T-helper 2 cell treated with Interferon-gamma antibody and Interleukin-4, amounts not matched to agents 5 μg/mL and 100 μg/mL, for 36 hours (primary cell): ENCODE data around the gene CNOT6.
A peak's percentile ranks its signal among the peaks of the same experiment; 100 is the strongest.
"Not testable (repeated sequence)": the region's sequence is repeated elsewhere in the genome, so short reads cannot be mapped to it uniquely, and the experiment has no call there.

Experiments used
- DNase-seq: peaks from one replicate; pipeline ENCODE4 v3.0.0; 2021; ENCODE audit warnings: low spot score
- H3K27ac Mint-ChIP-seq: one replicate; pipeline ENCODE4 v1.8.0; 2021; ENCODE audit warnings: mild to moderate bottlenecking, mixed read lengths
- H3K27me3 Mint-ChIP-seq: one replicate; pipeline ENCODE4 v1.8.0; 2021; ENCODE audit warnings: low read depth, mixed read lengths
- H3K36me3 Mint-ChIP-seq: one replicate; pipeline ENCODE4 v1.8.0; 2021; ENCODE audit warnings: low read depth, mixed read lengths
- H3K4me1 Mint-ChIP-seq: one replicate; pipeline ENCODE4 v1.8.0; 2021; ENCODE audit warnings: low read depth, mixed read lengths
- H3K4me3 Mint-ChIP-seq: one replicate; pipeline ENCODE4 v1.8.0; 2022; ENCODE audit warnings: mild to moderate bottlenecking, moderate library complexity, mixed read lengths
- H3K9me3 Mint-ChIP-seq: one replicate; pipeline ENCODE4 v1.8.0; 2021; ENCODE audit warnings: mixed read lengths

Gene CNOT6

GRCh38 chr5:180467028-180467975, 26.9 kb upstream of the CNOT6 start:
- Mint-ChIP-seq H3K36me3 (no peaks in the 10 kb centered on the region), H3K27me3 (peaks cover 8% of the 10 kb centered on the region), H3K4me3 (no peak overlapping the region), H3K9me3 (no peaks in the 10 kb centered on the region), H3K27ac (no peak overlapping the region), H3K4me1 (no peaks in the 10 kb centered on the region)
- DNase-seq, result no peak

GRCh38 chr5:180467989-180468731, 26.0 kb upstream of the CNOT6 start:
- no peak for DNase-seq
- H3K27me3 Mint-ChIP-seq, result peaks cover 8% of the 10 kb centered on the region
- H3K27ac Mint-ChIP-seq, result no peak overlapping the region
- H3K36me3 Mint-ChIP-seq, result no peaks in the 10 kb centered on the region
- no peaks in the 10 kb centered on the region for H3K4me1 Mint-ChIP-seq
- no peaks in the 10 kb centered on the region for H3K9me3 Mint-ChIP-seq
- H3K4me3 Mint-ChIP-seq, result no peak overlapping the region

GRCh38 chr5:180468732-180469585, 25.2 kb upstream of the CNOT6 start:
- Mint-ChIP-seq H3K4me1 (no peaks in the 10 kb centered on the region), H3K27me3 (peaks cover 8% of the 10 kb centered on the region), H3K27ac (no peak overlapping the region), H3K9me3 (no peaks in the 10 kb centered on the region), H3K36me3 (no peaks in the 10 kb centered on the region), H3K4me3 (no peak overlapping the region)
- DNase-seq, result no peak

DNA sequence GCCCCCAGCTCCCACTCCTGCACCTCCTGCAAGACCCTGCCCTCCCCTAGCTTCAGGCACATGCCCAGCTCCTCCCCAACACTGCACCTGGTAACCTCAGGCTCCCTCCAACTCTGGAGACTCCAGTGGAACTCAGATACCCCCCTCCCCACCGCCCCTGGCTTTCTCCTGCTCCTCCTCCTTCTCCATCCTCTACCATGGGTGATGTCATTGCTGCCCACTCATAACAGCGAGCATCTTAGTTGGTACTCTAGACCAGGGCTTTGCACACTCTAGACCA, 24.7 kb upstream of the CNOT6 start:
- Mint-ChIP-seq H3K4me1 (no peaks in the 10 kb centered on the region), H3K36me3 (no peaks in the 10 kb centered on the region), H3K27me3 (peaks cover 8% of the 10 kb centered on the region), H3K27ac (no peak overlapping the region), H3K9me3 (no peaks in the 10 kb centered on the region), H3K4me3 (no peak overlapping the region)
- no peak for DNase-seq

DNA sequence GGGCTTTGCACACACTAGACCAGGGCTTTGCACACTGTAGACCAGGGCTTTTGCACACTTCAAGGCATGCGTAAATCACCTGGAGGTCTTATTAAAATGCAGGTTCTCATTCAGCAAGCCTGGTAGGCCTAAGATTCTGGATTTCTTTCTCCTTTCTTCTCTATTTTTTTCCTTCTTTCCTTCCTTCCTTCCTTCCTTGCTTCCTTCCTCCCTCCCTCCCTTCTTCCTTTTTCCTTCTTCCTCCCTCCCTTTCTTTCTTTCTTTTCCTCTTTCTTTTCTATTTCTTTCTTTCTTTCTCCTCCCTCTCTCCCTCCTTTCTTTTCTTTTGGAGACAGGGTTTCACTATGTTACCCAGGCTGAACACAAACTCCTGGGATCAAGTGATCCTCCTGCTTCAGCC, 24.3 kb upstream of the CNOT6 start:
- H3K27me3 Mint-ChIP-seq, result peaks cover 8% of the 10 kb centered on the region
- no peaks in the 10 kb centered on the region for H3K36me3 Mint-ChIP-seq
- H3K4me3 Mint-ChIP-seq, result no peak overlapping the region
- H3K4me1 Mint-ChIP-seq, result no peaks in the 10 kb centered on the region
- no peak overlapping the region for H3K27ac Mint-ChIP-seq
- no peak for DNase-seq
- H3K9me3 Mint-ChIP-seq, result no peaks in the 10 kb centered on the region

DNA sequence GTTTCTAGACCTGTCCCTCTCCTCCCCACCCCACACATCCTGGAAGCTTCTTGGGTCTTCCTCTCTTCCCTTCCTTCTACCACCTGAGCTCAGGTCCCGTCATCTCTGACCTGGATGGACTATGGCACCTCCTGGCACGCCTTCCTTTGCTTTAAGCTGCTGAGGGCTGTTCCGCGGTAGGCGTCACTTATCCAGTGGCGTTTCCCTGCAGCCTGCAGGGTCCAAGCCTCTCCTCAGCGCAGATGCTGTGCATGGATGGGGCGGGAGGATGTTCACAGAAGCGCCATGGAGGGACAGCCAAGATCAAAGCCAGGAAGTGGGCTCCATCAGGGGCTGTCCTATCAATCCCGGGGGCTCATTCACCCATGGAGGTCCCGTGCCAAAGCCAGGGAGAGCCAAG, 23.8 kb upstream of the CNOT6 start:
- Mint-ChIP-seq H3K4me1 (no peaks in the 10 kb centered on the region), H3K27me3 (peaks cover 8% of the 10 kb centered on the region), H3K36me3 (no peaks in the 10 kb centered on the region), H3K9me3 (no peaks in the 10 kb centered on the region), H3K27ac (no peak overlapping the region), H3K4me3 (no peak overlapping the region)
- no peak for DNase-seq

GRCh38 chr5:180470966-180471582, 23.1 kb upstream of the CNOT6 start:
- DNase-seq, result peak; percentile 17
- Mint-ChIP-seq H3K9me3 (no peaks in the 10 kb centered on the region), H3K27ac (no peak overlapping the region), H3K27me3 (peaks cover 8% of the 10 kb centered on the region), H3K4me1 (no peaks in the 10 kb centered on the region), H3K36me3 (no peaks in the 10 kb centered on the region), H3K4me3 (no peak overlapping the region)

GRCh38 chr5:180471866-180472265, 22.3 kb upstream of the CNOT6 start:
- Mint-ChIP-seq H3K4me1 (no peaks in the 10 kb centered on the region), H3K36me3 (no peaks in the 10 kb centered on the region), H3K27ac (no peak overlapping the region), H3K9me3 (no peaks in the 10 kb centered on the region), H3K4me3 (no peak overlapping the region), H3K27me3 (peaks cover 8% of the 10 kb centered on the region)
- no peak for DNase-seq

GRCh38 chr5:180472269-180472668, 21.9 kb upstream of the CNOT6 start:
- no peak overlapping the region for H3K27ac Mint-ChIP-seq
- H3K27me3 Mint-ChIP-seq, result peaks cover 8% of the 10 kb centered on the region
- H3K4me1 Mint-ChIP-seq, result no peaks in the 10 kb centered on the region
- H3K9me3 Mint-ChIP-seq, result no peaks in the 10 kb centered on the region
- no peak overlapping the region for H3K4me3 Mint-ChIP-seq
- no peaks in the 10 kb centered on the region for H3K36me3 Mint-ChIP-seq
- DNase-seq, result no peak

DNA sequence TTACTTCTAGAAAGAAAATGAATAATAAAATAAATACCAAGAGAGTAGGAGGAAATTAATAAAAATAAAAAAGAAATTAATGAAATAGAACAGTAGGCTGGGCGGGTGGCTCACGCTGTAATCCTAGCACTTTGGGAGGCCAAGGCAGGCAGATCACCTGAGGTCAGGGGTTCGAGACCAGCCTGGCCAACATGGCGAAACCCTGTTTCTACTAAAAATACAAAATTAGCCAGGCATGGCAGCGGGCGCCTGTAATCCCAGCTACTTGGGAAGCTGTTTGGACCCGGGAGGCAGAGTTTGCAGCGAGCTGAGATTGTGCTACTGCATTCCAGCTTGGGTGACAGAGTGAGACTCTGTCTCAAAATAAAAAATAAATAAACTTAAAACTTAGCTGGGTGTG, 20.8 kb upstream of the CNOT6 start:
- H3K27me3 Mint-ChIP-seq, H3K9me3 Mint-ChIP-seq, H3K4me1 Mint-ChIP-seq, DNase-seq, H3K4me3 Mint-ChIP-seq, H3K27ac Mint-ChIP-seq, H3K36me3 Mint-ChIP-seq: not testable (repeated sequence)

- H3K27me3 Mint-ChIP-seq, result peaks cover 8% of the 10 kb centered on the region
- no peak overlapping the region for H3K4me3 Mint-ChIP-seq
- no peak overlapping the region for H3K27ac Mint-ChIP-seq
- H3K4me1 Mint-ChIP-seq, result no peaks in the 10 kb centered on the region
- DNase-seq, result no peak
- no peaks in the 10 kb centered on the region for H3K36me3 Mint-ChIP-seq
- no peaks in the 10 kb centered on the region for H3K9me3 Mint-ChIP-seq
Measured at GRCh38 chr5:180474569-180474968, 19.6 kb upstream of the CNOT6 start.

DNA sequence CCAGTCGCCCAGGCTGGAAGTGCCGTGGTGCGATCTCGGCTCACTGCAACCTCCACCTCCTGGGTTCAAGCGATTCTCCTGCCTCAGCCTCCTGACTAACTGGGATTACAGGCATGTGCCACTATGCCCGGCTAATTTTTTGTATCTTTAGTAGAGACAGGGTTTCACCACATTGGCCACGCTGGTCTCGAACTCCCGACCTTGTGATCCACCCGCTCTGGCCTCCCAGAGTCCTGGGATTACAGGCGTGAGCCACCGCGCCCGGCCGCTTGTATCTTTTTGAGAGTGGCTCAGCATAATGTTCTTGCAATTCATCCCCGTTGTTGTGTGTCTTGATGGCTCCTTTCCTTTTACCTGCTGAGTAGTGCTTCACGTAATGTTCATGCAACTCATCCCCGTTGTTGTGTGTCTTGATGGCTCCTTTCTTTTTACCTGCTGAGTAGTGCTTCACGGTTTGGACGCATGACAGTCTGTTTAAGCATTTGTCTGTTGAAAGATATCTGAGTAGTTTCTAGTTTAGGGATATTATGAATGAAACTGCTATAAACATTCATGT, 18.1 kb upstream of the CNOT6 start:
- not testable (repeated sequence) for H3K36me3 Mint-ChIP-seq, H3K4me1 Mint-ChIP-seq, DNase-seq, H3K9me3 Mint-ChIP-seq, H3K4me3 Mint-ChIP-seq, H3K27me3 Mint-ChIP-seq, H3K27ac Mint-ChIP-seq

DNA sequence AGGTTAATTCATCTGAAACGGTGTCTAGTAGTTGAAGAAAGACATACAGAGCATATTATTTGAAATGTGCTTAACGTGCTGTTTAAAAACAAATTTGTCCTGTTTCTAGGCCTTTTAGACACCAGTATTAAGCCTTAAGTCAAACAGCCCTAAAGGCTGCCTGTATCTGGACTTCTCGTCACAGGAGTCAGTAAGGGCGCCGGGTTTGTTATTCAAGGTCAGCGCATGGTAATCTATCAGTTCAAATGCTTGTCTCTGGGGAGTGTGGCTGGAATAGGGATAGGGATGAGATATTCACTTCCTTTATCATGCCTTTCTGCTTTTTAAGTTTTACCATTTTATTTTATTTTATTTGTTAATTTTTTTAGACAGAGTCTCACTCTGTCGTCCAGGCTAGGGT, 9.4 kb upstream of the CNOT6 start:
- no peak overlapping the region for H3K4me3 Mint-ChIP-seq
- H3K36me3 Mint-ChIP-seq, result no peaks in the 10 kb centered on the region
- no peaks in the 10 kb centered on the region for H3K4me1 Mint-ChIP-seq
- no peak for DNase-seq
- H3K27ac Mint-ChIP-seq, result no peak overlapping the region
- no peaks in the 10 kb centered on the region for H3K27me3 Mint-ChIP-seq
- peaks cover 4% of the 10 kb centered on the region for H3K9me3 Mint-ChIP-seq
